H1 (cell line): ENCODE results near the gene HOXC13.

Experiments
- CEBPB ChIP-seq: IDR thresholded peaks from 2 replicates; pipeline ENCODE4 v1.6.1; 2012; ENCODE audit warnings: low read depth, low read length
- CHD1 ChIP-seq: IDR thresholded peaks from 2 replicates; pipeline ENCODE4 v1.6.1; 2012; ENCODE audit warnings: low read depth, low read length, improper control_type of control experiment
- HDAC2 ChIP-seq, 2 experiments: fragments of 300-600 bp in 1 of 2; sonication (generic) in 1 of 2; IDR thresholded peaks; 2 replicates each; pipeline ENCODE4 v1.6.1; 2011 to 2012; ENCODE audit warnings: low read depth in 2 of 2, low read length in 2 of 2, mild to moderate bottlenecking in 2 of 2, moderate library complexity in 2 of 2, borderline replicate concordance in 1 of 2, inconsistent platforms in 1 of 2
- POLR2A ChIP-seq, 2 experiments: IDR thresholded peaks; 1 replicate in 1 of 2; 2 replicates in 1 of 2; pipeline ENCODE4 v1.6.1; 2011; ENCODE audit warnings: low read depth in 2 of 2, low read length in 2 of 2, mild to moderate bottlenecking in 2 of 2; ENCODE audit errors: control extremely low read depth in 1 of 2
- TF ChIP-seq, protein P1 (sequence below), 3 experiments: IDR thresholded peaks; 1 replicate in 2 of 3; 2 replicates in 1 of 3; pipeline versions ENCODE4 v1.5.1 to v1.6.1; 2011; ENCODE audit warnings: low read length in 3 of 3, mild to moderate bottlenecking in 3 of 3, inconsistent platforms in 2 of 3, low read depth in 1 of 3, moderate library complexity in 1 of 3; ENCODE audit not compliant: insufficient read depth in 1 of 3; ENCODE audit errors: control extremely low read depth in 1 of 3

DNA sequence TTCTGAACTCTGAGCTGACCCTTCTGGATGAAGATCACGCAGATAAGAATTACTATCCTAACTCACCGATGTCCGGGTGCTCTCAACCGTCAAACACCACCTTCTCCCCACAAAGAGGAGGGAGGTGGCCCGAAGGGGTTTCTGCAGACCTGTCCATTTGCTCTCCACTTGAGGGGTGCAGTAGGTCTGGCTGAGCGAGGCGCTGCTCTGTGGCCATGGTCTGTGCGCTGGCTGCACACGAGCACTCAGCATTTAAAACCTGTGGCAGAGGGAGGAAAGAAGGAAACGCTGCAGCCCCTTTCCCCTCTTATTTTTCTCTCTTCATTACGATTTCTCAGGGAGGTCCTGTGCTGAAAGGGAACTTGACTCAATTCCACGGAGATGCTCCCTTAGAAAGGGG is 1.5 kb upstream of the HOXC13 start:
- TF ChIP-seq, protein P1, sequence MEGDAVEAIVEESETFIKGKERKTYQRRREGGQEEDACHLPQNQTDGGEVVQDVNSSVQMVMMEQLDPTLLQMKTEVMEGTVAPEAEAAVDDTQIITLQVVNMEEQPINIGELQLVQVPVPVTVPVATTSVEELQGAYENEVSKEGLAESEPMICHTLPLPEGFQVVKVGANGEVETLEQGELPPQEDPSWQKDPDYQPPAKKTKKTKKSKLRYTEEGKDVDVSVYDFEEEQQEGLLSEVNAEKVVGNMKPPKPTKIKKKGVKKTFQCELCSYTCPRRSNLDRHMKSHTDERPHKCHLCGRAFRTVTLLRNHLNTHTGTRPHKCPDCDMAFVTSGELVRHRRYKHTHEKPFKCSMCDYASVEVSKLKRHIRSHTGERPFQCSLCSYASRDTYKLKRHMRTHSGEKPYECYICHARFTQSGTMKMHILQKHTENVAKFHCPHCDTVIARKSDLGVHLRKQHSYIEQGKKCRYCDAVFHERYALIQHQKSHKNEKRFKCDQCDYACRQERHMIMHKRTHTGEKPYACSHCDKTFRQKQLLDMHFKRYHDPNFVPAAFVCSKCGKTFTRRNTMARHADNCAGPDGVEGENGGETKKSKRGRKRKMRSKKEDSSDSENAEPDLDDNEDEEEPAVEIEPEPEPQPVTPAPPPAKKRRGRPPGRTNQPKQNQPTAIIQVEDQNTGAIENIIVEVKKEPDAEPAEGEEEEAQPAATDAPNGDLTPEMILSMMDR (IDR thresholded peaks at IDR 0.05; ENCODE audit: control extremely low read depth in 1 of 3, insufficient read depth in 1 of 3, low read depth in 1 of 3, low read length in 3 of 3) = no peak
- TF ChIP-seq POLR2A (IDR thresholded peaks at IDR 0.05; ENCODE audit: control extremely low read depth in 1 of 2, low read depth in 2 of 2, low read length in 2 of 2) (no peak), CEBPB (no peak), CHD1 (no peak), HDAC2 (IDR thresholded peaks at IDR 0.05; ENCODE audit: borderline replicate concordance in 1 of 2, low read depth in 2 of 2, low read length in 2 of 2) (no peak)
